Measurements from ENCODE around the gene NIT1. TPM values are rescaled to one million over a fixed set of nuclear protein-coding genes. Genes with fewer than 3 reads are reported as not detected.

The NIT1 gene
- total and polyA plus RNA-seq, 4 donors: 26.9 to 40.4 (median 38.0) TPM

DNA sequence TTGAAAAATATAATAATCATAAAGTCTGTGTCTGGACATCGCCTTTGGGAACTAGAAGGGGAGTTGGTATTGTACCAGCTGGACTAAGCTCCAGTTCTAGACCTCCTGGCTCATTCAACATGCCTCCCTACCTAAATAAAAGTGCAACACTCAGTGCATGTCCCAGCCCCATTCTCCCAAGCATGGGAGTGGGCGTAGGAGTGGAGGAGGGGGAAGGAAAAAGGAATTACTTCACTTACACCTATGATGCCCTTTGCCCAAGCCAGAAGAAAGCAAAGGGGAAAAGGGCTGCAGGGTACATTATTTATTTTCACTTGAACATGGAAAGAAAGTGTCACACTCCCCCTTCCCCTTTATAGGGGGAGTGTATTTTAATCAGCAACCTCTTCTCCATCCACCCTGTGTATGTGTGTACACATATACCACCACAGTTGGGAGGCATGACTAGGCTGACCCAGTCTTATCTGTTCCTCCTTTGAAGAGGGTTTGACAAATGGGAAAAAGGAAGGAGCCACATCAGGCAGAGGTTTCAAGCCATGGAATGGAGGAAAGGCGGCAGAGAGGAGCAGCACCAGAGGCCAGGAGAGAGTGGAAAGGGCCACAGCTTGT is 3.2 kb downstream of the NIT1 start:
- no peak overlapping the region for H3K4me3 ChIP-seq
- no peaks in the 10 kb centered on the region for H3K9me3 ChIP-seq (ENCODE audit: control insufficient read depth in 4 of 4, insufficient read depth in 3 of 4, low read length in 3 of 4)
- no peak overlapping the region for H3K27ac ChIP-seq (ENCODE audit: low read depth in 1 of 2, low read length in 1 of 2)
- H3K36me3 ChIP-seq (ENCODE audit: control insufficient read depth in 4 of 4, insufficient read depth in 4 of 4, low read length in 4 of 4): peaks cover 16 to 37% (median 28%) of the 10 kb centered on the region in 4 donors
- DNase-seq (no peak), ATAC-seq (ENCODE audit: insufficient read depth, low FRiP score) (no peak)
- 87 to 92% methylated on average over 3 of the region's 3 CpGs for WGBS, 2 donors
- TF ChIP-seq, protein P1, sequence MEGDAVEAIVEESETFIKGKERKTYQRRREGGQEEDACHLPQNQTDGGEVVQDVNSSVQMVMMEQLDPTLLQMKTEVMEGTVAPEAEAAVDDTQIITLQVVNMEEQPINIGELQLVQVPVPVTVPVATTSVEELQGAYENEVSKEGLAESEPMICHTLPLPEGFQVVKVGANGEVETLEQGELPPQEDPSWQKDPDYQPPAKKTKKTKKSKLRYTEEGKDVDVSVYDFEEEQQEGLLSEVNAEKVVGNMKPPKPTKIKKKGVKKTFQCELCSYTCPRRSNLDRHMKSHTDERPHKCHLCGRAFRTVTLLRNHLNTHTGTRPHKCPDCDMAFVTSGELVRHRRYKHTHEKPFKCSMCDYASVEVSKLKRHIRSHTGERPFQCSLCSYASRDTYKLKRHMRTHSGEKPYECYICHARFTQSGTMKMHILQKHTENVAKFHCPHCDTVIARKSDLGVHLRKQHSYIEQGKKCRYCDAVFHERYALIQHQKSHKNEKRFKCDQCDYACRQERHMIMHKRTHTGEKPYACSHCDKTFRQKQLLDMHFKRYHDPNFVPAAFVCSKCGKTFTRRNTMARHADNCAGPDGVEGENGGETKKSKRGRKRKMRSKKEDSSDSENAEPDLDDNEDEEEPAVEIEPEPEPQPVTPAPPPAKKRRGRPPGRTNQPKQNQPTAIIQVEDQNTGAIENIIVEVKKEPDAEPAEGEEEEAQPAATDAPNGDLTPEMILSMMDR (IDR thresholded peaks at IDR 0.05; ENCODE audit: control extremely low read depth, extremely low read depth): no peak
- no peak overlapping the region for H3K9ac ChIP-seq (ENCODE audit: insufficient read depth in 1 of 2, low read length in 2 of 2)
- peaks cover 9 to 24% (median 15%) of the 10 kb centered on the region in 5 donors for H3K4me1 ChIP-seq (ENCODE audit: control insufficient read depth in 5 of 5, insufficient read depth in 5 of 5, low read length in 5 of 5)
- no peaks in the 10 kb centered on the region for H3K27me3 ChIP-seq (ENCODE audit: control insufficient read depth in 3 of 3, insufficient read depth in 3 of 3, low read length in 2 of 3)

DNA sequence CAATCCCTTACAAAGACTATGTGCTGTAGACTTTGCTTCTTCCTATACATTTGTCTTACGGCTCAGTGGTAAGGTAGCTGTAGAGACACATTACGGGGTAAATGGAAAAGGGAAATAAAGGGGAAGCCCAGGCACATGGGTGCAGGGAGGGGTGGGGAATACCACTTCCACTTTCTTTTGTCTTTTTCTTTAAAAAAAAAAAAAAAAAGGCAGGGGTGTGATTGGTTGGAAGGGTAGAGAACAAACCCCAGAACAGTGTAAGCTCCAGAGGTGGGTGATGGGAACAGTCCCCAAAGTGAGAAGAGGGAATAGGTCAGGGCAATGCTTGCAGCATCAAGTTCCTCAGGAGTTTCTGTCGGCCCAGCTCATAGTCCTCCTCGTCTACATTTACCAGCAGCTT is 3.9 kb downstream of the NIT1 start:
- no peaks in the 10 kb centered on the region for H3K27me3 ChIP-seq (ENCODE audit: control insufficient read depth in 3 of 3, insufficient read depth in 3 of 3, low read length in 2 of 3)
- DNase-seq: no peak
- no peaks in the 10 kb centered on the region for H3K9me3 ChIP-seq (ENCODE audit: control insufficient read depth in 4 of 4, insufficient read depth in 3 of 4, low read length in 3 of 4)
- H3K27ac ChIP-seq (ENCODE audit: low read depth in 1 of 2, low read length in 1 of 2): no peak overlapping the region
- H3K4me1 ChIP-seq (ENCODE audit: control insufficient read depth in 5 of 5, insufficient read depth in 5 of 5, low read length in 5 of 5): peaks cover 9 to 20% (median 12%) of the 10 kb centered on the region in 5 donors
- WGBS, 2 donors: 26 to 64% methylated on average over 4 of the region's 4 CpGs
- no peak for ATAC-seq (ENCODE audit: insufficient read depth, low FRiP score)
- no peak overlapping the region for H3K4me3 ChIP-seq
- TF ChIP-seq, protein P1 (IDR thresholded peaks at IDR 0.05; ENCODE audit: control extremely low read depth, extremely low read depth): no peak
- H3K36me3 ChIP-seq (ENCODE audit: control insufficient read depth in 4 of 4, insufficient read depth in 4 of 4, low read length in 4 of 4): peaks cover 19 to 37% (median 30%) of the 10 kb centered on the region in 4 donors
- no peak overlapping the region for H3K9ac ChIP-seq (ENCODE audit: insufficient read depth in 1 of 2, low read length in 2 of 2)

DNA sequence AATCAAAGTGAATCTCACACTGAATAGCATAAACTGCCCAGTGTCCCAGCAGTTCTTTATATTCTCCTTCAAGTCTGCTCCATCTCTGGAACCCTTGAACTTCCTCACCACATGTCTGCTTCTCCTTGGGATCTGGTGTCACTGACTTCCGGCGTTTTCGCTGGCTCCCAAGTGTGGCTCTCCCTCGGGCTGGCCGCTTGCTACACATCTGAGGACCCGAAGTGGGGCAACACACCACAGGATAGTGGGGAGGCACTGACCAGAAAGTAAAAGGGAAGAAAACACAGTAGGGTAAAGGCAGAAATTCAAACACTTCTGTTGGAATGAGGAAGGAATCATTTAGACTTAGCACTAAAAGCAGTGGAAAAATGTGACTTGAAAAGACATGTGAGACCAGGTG is 5.1 kb downstream of the NIT1 start:
- Histone ChIP-seq H3K4me1 (ENCODE audit: control insufficient read depth in 5 of 5, insufficient read depth in 5 of 5, low read length in 5 of 5) (peaks cover 9 to 16% (median 9%) of the 10 kb centered on the region in 5 donors), H3K36me3 (ENCODE audit: control insufficient read depth in 4 of 4, insufficient read depth in 4 of 4, low read length in 4 of 4) (peaks cover 20 to 43% (median 37%) of the 10 kb centered on the region in 4 donors)

More for the DNA sequence above, 5.1 kb downstream of the NIT1 start:
- Histone ChIP-seq H3K4me3 (no peak overlapping the region), H3K9ac (ENCODE audit: insufficient read depth in 1 of 2, low read length in 2 of 2) (no peak overlapping the region), H3K9me3 (ENCODE audit: control insufficient read depth in 4 of 4, insufficient read depth in 3 of 4, low read length in 3 of 4) (no peaks in the 10 kb centered on the region), H3K27me3 (ENCODE audit: control insufficient read depth in 3 of 3, insufficient read depth in 3 of 3, low read length in 2 of 3) (no peaks in the 10 kb centered on the region), H3K27ac (ENCODE audit: low read depth in 1 of 2, low read length in 1 of 2) (no peak overlapping the region)
- ATAC-seq (ENCODE audit: insufficient read depth, low FRiP score) (no peak), DNase-seq (no peak)
- WGBS, 2 donors: 83 to 85% methylated on average over 6 of the region's 6 CpGs
- TF ChIP-seq, protein P1 (IDR thresholded peaks at IDR 0.05; ENCODE audit: control extremely low read depth, extremely low read depth): no peak
